Activated naive CD4-positive, alpha-beta T cell treated with anti-CD3 and anti-CD28 coated beads, Interleukin-2, amount 50 U/mL, for 16 hours (primary cell): ENCODE data around the gene REST.
A peak's percentile ranks its signal among the peaks of the same experiment; 100 is the strongest.
"Not testable (repeated sequence)": the region's sequence is repeated elsewhere in the genome, so short reads cannot be mapped to it uniquely, and the experiment has no call there.

Source experiments
- DNase-seq: peaks from one replicate; pipeline ENCODE4 v3.0.0-alpha.2; 2020

Gene REST

GRCh38 chr4:56910172-56910967 lies 2.7 kb downstream of the REST start:
- DNase-seq = no peak

GRCh38 chr4:56914336-56914735 lies 6.6 kb downstream of the REST start:
- no peak for DNase-seq

- not testable (repeated sequence) for DNase-seq
Observed at GRCh38 chr4:56914977-56915376, 7.3 kb downstream of the REST start.

- DNase-seq = no peak
Observed at GRCh38 chr4:56927196-56927595, 19.5 kb downstream of the REST start.

GRCh38 chr4:56930638-56931037 lies 22.9 kb downstream of the REST start:
- DNase-seq = no peak

- DNase-seq = no peak
Observed at GRCh38 chr4:56931924-56932323, 24.2 kb downstream of the REST start.

- no peak for DNase-seq
Observed at GRCh38 chr4:56937262-56937661, 29.6 kb downstream of the REST start.

GRCh38 chr4:56939826-56940225 lies 32.1 kb downstream of the REST start:
- DNase-seq = not testable (repeated sequence)

GRCh38 chr4:56940403-56940802 lies 32.7 kb downstream of the REST start:
- no peak for DNase-seq

- no peak for DNase-seq
Observed at GRCh38 chr4:56940971-56941370, 33.3 kb downstream of the REST start.

GRCh38 chr4:56941403-56941802 lies 33.7 kb downstream of the REST start:
- no peak for DNase-seq

GRCh38 chr4:56953680-56954520 lies 46.2 kb downstream of the REST start:
- DNase-seq = no peak

GRCh38 chr4:56958111-56958517 lies 50.4 kb downstream of the REST start:
- DNase-seq = no peak

- DNase-seq = no peak
Observed at GRCh38 chr4:56959100-56959499, 51.4 kb downstream of the REST start.

- DNase-seq = no peak
Observed at GRCh38 chr4:56961107-56961500, 53.4 kb downstream of the REST start.

- DNase-seq = no peak
Observed at GRCh38 chr4:56971383-56971782, 63.7 kb downstream of the REST start.

- DNase-seq = no peak
Observed at GRCh38 chr4:56972389-56972788, 64.7 kb downstream of the REST start.

- no peak for DNase-seq
Observed at GRCh38 chr4:56972809-56973208, 65.1 kb downstream of the REST start.

- no peak for DNase-seq
Observed at GRCh38 chr4:56973336-56973735, 65.6 kb downstream of the REST start.

- DNase-seq = no peak
Observed at GRCh38 chr4:56976283-56976836, 68.7 kb downstream of the REST start.

GRCh38 chr4:56976837-56977320 lies 69.2 kb downstream of the REST start:
- DNase-seq = peak; percentile 64

- DNase-seq = peak; percentile 96
Observed at GRCh38 chr4:56977321-56978012, 69.8 kb downstream of the REST start, which contains the start of gene NOA1. TSS of gene NOA1 (minus strand) at chr4:56977606. CDS start at chr4:56977585, 21 bp downstream.

GRCh38 chr4:56978750-56979303 lies 71.1 kb downstream of the REST start, which contains the start of gene POLR2B:
TSS of gene POLR2B (plus strand) at chr4:56978896. CDS start at chr4:56978986, 90 bp downstream.
- DNase-seq = peak; percentile 84
